GM12878 (cell line): Measurements from ENCODE around the gene SMARCE1.

Source experiments
- CHD4 ChIP-seq: fragments of 200-600 bp; sonication (generic); IDR thresholded peaks from 2 replicates; pipeline ENCODE4 v1.6.1; 2016; ENCODE audit warnings: mild to moderate bottlenecking
- MLLT1 ChIP-seq: fragments of 450-650 bp; IDR thresholded peaks from 2 replicates; pipeline ENCODE4 v1.6.1; 2016; ENCODE audit warnings: mild to moderate bottlenecking
- MXI1 ChIP-seq: fragments of 150-350 bp; IDR thresholded peaks from 2 replicates; pipeline ENCODE4 v1.6.1; 2011; ENCODE audit warnings: low read depth, mild to moderate bottlenecking, inconsistent platforms, low read length, improper control_type of control experiment
- NFYB ChIP-seq: IDR thresholded peaks from 2 replicates; pipeline ENCODE4 v1.6.1; 2011; ENCODE audit warnings: low read depth, mild to moderate bottlenecking, low read length, improper control_type of control experiment, moderate library complexity; ENCODE audit not compliant: insufficient read depth
- NR2C1 ChIP-seq: fragments of 450-650 bp; IDR thresholded peaks from 2 replicates; pipeline ENCODE4 v1.6.1; 2017; ENCODE audit warnings: antibody characterized with exemption, mild to moderate bottlenecking, moderate library complexity
- NRF1 ChIP-seq: conservative IDR thresholded peaks from 2 replicates; pipeline ENCODE4 v1.6.1; 2011; ENCODE audit warnings: mild to moderate bottlenecking, low read depth, low read length, improper control_type of control experiment
- SMAD5 ChIP-seq: IDR thresholded peaks from 2 replicates; pipeline ENCODE4 v1.6.1; 2016; ENCODE audit warnings: antibody characterized with exemption, low read depth
- SP1 ChIP-seq: IDR thresholded peaks from one replicate; pipeline ENCODE4 v1.6.1; 2011; ENCODE audit warnings: low read depth, low read length
- ZBTB33 ChIP-seq: fragments of 450-650 bp; IDR thresholded peaks from 2 replicates; pipeline ENCODE4 v1.6.1; 2017; ENCODE audit warnings: mild to moderate bottlenecking
- TF ChIP-seq, protein P1 (sequence below): IDR thresholded peaks from 2 replicates; pipeline ENCODE4 v1.6.1; 2011; ENCODE audit warnings: low read depth, mild to moderate bottlenecking, low read length, moderate library complexity, borderline replicate concordance; ENCODE audit errors: extremely low read depth
- TF ChIP-seq, protein P2 (sequence below), 3 experiments: IDR thresholded peaks in 2 of 3; conservative IDR thresholded peaks in 1 of 3; 2 replicates each; pipeline ENCODE4 v1.5.1; 2011; ENCODE audit warnings: low read depth in 3 of 3, low read length in 3 of 3, mild to moderate bottlenecking in 3 of 3, control low read depth in 2 of 3, moderate library complexity in 2 of 3, inconsistent platforms in 1 of 3, mixed read lengths in 1 of 3; ENCODE audit not compliant: control insufficient read depth in 2 of 3, insufficient read depth in 1 of 3; ENCODE audit errors: extremely low read depth in 1 of 3

DNA sequence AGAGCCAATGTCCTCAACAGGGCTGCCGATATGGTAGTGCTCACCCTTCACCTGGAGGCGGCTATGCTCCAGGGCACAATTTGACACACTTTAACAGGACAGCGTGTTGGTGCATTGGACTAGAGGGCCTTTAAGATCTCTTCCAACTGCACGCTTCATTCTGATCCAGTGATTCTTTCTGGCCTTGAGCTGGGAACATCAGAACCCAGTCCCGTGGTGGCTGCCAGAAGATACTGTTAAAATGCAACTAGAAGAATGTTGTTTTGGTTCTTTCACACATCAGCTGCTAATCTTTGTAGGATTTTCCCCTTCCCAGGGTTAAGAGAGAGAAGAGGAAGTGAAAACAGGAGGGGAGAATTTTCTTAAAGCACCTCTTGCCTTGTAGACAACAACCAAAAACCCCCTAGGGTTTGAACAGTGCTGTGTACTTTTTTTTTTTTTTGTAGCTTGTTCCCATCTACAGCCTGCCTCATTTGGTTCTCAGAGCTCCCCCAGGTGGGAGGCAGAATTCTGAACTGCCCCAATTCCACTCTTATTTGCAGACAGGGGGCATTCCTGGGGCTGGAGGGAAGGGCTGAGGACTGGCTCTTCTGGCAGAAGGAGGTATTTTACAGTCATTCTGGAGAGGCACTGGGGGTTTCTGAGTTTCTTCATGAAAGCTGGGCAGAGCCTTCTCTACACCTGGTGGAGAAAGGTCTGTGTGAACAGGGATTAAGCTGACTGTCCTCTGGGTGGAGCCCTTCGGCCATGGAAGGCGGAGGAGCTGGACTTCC, 32.4 kb downstream of the SMARCE1 start:
- TF ChIP-seq MXI1 (peak; percentile 81; the same call in 1 of the 2 replicates), SMAD5 (0 out of 2 replicates have a peak, but pooled peaks have one; percentile 45), NFYB (no peak), ZBTB33 (0 out of 2 replicates have a peak, but pooled peaks have one; percentile 4), NR2C1 (peak; percentile 17; the same call in 1 of the 2 replicates), CHD4 (no peak), NRF1 (no peak), MLLT1 (peak; percentile 88), SP1 (no peak)
- TF ChIP-seq, protein P1, sequence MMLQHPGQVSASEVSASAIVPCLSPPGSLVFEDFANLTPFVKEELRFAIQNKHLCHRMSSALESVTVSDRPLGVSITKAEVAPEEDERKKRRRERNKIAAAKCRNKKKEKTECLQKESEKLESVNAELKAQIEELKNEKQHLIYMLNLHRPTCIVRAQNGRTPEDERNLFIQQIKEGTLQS: no peak
- TF ChIP-seq, protein P2, sequence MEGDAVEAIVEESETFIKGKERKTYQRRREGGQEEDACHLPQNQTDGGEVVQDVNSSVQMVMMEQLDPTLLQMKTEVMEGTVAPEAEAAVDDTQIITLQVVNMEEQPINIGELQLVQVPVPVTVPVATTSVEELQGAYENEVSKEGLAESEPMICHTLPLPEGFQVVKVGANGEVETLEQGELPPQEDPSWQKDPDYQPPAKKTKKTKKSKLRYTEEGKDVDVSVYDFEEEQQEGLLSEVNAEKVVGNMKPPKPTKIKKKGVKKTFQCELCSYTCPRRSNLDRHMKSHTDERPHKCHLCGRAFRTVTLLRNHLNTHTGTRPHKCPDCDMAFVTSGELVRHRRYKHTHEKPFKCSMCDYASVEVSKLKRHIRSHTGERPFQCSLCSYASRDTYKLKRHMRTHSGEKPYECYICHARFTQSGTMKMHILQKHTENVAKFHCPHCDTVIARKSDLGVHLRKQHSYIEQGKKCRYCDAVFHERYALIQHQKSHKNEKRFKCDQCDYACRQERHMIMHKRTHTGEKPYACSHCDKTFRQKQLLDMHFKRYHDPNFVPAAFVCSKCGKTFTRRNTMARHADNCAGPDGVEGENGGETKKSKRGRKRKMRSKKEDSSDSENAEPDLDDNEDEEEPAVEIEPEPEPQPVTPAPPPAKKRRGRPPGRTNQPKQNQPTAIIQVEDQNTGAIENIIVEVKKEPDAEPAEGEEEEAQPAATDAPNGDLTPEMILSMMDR (IDR thresholded peaks at IDR 0.05 in 2 of 3, conservative IDR thresholded peaks at IDR 0.05 in 1 of 3; ENCODE audit: control insufficient read depth in 2 of 3, extremely low read depth in 1 of 3, insufficient read depth in 1 of 3, low read depth in 3 of 3, low read length in 3 of 3): peak; percentile 57 to 65 (median 60)
